GM12878 (cell line): ENCODE results near the gene TMEM59. TPM values are rescaled to one million over a fixed set of nuclear protein-coding genes. Genes with fewer than 3 reads are reported as not detected.

Experiments
- ATAC-seq: fragments of 200-7000 bp; cut with Tn5 transposase; 3 replicates; pipeline ENCODE4 v1.9.1; 2020; ENCODE audit warnings: mild to moderate bottlenecking, moderate library complexity
- BruUV-seq: library from RNA; stranded (reverse); fragments of 400-500 nt; replicated peaks from 2 replicates; lab custom pipeline; 2021; lab: Mats Ljungman, UMichigan
- CTCF ChIA-PET: fragments of 300-600 bp; sonication (Branson Sonifier 250); formaldehyde crosslinking; extraction: SDS; loops from one replicate; lab custom pipeline; 2021; ENCODE audit warnings: inconsistent platforms; lab: Yijun Ruan, JAX
- POLR2A ChIA-PET: fragments of 350-600 bp; formaldehyde crosslinking; extraction: SDS; loops from one replicate; lab custom pipeline; 2021; ENCODE audit warnings: inconsistent platforms; lab: Charles Lee
- RAD21 ChIA-PET: fragments of 300-600 bp; sonication (Branson Sonifier 250); formaldehyde crosslinking; loops from one replicate; lab custom pipeline; 2023; ENCODE audit warnings: antibody characterized with exemption; ENCODE audit not compliant: unreplicated experiment; lab: Charles Lee
- SMC1A ChIA-PET: fragments of 300-600 bp; sonication (Branson Sonifier 250); formaldehyde crosslinking; loops from one replicate; lab custom pipeline; 2023; ENCODE audit not compliant: unreplicated experiment, uncharacterized antibody; lab: Charles Lee
- DNase-seq: peaks from one replicate; pipeline ENCODE4 v3.0.0-alpha.2; 2011; ENCODE audit warnings: low read depth, low spot score
- FAIRE-seq: peaks from 3 replicates; lab custom pipeline; 2011; peaks lifted over from hg19 to GRCh38; lab: Jason Lieb, UNC
- H2AFZ ChIP-seq: 2 replicates; pipeline ENCODE4 v1.6.0; 2011; ENCODE audit warnings: low read depth, low read length, control low read depth; ENCODE audit not compliant: control insufficient read depth
- H3K27ac ChIP-seq: 2 replicates; pipeline ENCODE4 v1.5.1; 2011; ENCODE audit warnings: control low read depth; ENCODE audit not compliant: control insufficient read depth, insufficient read depth
- H3K27me3 ChIP-seq, 2 experiments: replicated peaks in 1 of 2; 2 replicates each; pipeline versions ENCODE4 v1.6.0 to v1.6.1; 2011; ENCODE audit warnings: low read length in 1 of 2; ENCODE audit not compliant: control insufficient read depth in 2 of 2, insufficient read depth in 2 of 2
- H3K36me3 ChIP-seq, 2 experiments: 2 replicates each; pipeline ENCODE4 v1.5.1; 2011; ENCODE audit warnings: low read length in 1 of 2; ENCODE audit not compliant: control insufficient read depth in 2 of 2, insufficient read depth in 2 of 2
- H3K4me1 ChIP-seq: 2 replicates; pipeline ENCODE4 v1.6.1; 2011; ENCODE audit warnings: mild to moderate bottlenecking, low read length, moderate library complexity, mixed read lengths; ENCODE audit not compliant: control insufficient read depth, insufficient read depth
- H3K4me2 ChIP-seq: 2 replicates; pipeline ENCODE4 v1.6.0; 2011; ENCODE audit warnings: control low read depth; ENCODE audit not compliant: control insufficient read depth, insufficient read depth
- H3K4me3 ChIP-seq: fragments of 200-600 bp; sonication (generic); 2 replicates; pipeline ENCODE4 v1.5.1; 2016
- H3K79me2 ChIP-seq: 2 replicates; pipeline ENCODE4 v1.6.0; 2011; ENCODE audit warnings: low read length; ENCODE audit not compliant: control insufficient read depth, insufficient read depth
- H3K9ac ChIP-seq: 2 replicates; pipeline ENCODE4 v1.8.0; 2011; ENCODE audit warnings: low read length, control low read depth, mixed read lengths; ENCODE audit not compliant: control insufficient read depth, insufficient read depth
- H3K9me3 ChIP-seq: replicated peaks from 3 replicates; pipeline ENCODE4 v1.5.1; 2011; ENCODE audit warnings: mild to moderate bottlenecking, low read length; ENCODE audit not compliant: control insufficient read depth, insufficient read depth
- H4K20me1 ChIP-seq: 2 replicates; pipeline ENCODE4 v1.6.0; 2011; ENCODE audit not compliant: control insufficient read depth, insufficient read depth
- BCL3 ChIP-seq: IDR thresholded peaks from 2 replicates; pipeline ENCODE4 v1.6.1; 2011; ENCODE audit warnings: borderline replicate concordance, low read depth, mild to moderate bottlenecking, moderate library complexity, low read length; ENCODE audit not compliant: insufficient read depth, poor library complexity, severe bottlenecking
- BMI1 ChIP-seq: fragments of 450-650 bp; IDR thresholded peaks from 2 replicates; pipeline ENCODE4 v1.6.1; 2016; ENCODE audit warnings: mild to moderate bottlenecking, moderate library complexity, borderline replicate concordance
- CTCF ChIP-seq, 3 experiments: IDR thresholded peaks in 2 of 3; conservative IDR thresholded peaks in 1 of 3; 2 replicates each; pipeline ENCODE4 v1.5.1; 2011; ENCODE audit warnings: low read depth in 3 of 3, low read length in 3 of 3, mild to moderate bottlenecking in 3 of 3, control low read depth in 2 of 3, moderate library complexity in 2 of 3, inconsistent platforms in 1 of 3, mixed read lengths in 1 of 3; ENCODE audit not compliant: control insufficient read depth in 2 of 3, insufficient read depth in 1 of 3; ENCODE audit errors: extremely low read depth in 1 of 3
- HDGF ChIP-seq: fragments of 450-650 bp; IDR thresholded peaks from 2 replicates; pipeline ENCODE4 v1.6.1; 2016; ENCODE audit warnings: antibody characterized with exemption
- KDM1A ChIP-seq: fragments of 200-600 bp; sonication (generic); IDR thresholded peaks from 2 replicates; pipeline ENCODE4 v1.6.1; 2016; ENCODE audit warnings: borderline replicate concordance
- MTA2 ChIP-seq: fragments of 450-650 bp; IDR thresholded peaks from 2 replicates; pipeline ENCODE4 v1.6.1; 2016; ENCODE audit warnings: low read depth, mild to moderate bottlenecking, moderate library complexity
- NRF1 ChIP-seq: conservative IDR thresholded peaks from 2 replicates; pipeline ENCODE4 v1.6.1; 2011; ENCODE audit warnings: mild to moderate bottlenecking, low read depth, low read length, improper control_type of control experiment
- PAX5 ChIP-seq: IDR thresholded peaks from 2 replicates; pipeline ENCODE4 v1.6.1; 2011; ENCODE audit warnings: low read depth, low read length, borderline replicate concordance
- SMAD5 ChIP-seq: IDR thresholded peaks from 2 replicates; pipeline ENCODE4 v1.6.1; 2016; ENCODE audit warnings: antibody characterized with exemption, low read depth
- SMARCA5 ChIP-seq: fragments of 450-650 bp; IDR thresholded peaks from 2 replicates; pipeline ENCODE4 v1.6.1; 2017; ENCODE audit warnings: mild to moderate bottlenecking
- ZBTB4 ChIP-seq: fragments of 450-650 bp; formaldehyde crosslinking; IDR thresholded peaks from 2 replicates; pipeline ENCODE4 v1.4.0; 2022; ENCODE audit warnings: mild to moderate bottlenecking, moderate library complexity
- ZNF592 ChIP-seq: fragments of 450-650 bp; IDR thresholded peaks from 2 replicates; pipeline ENCODE4 v1.6.1; 2017; ENCODE audit warnings: mild to moderate bottlenecking, moderate library complexity
- ZSCAN29 ChIP-seq: fragments of 450-650 bp; IDR thresholded peaks from 2 replicates; pipeline ENCODE4 v1.6.1; 2017; ENCODE audit warnings: mild to moderate bottlenecking, moderate library complexity
- WGBS: methylation state at CpG from one replicate; pipeline ENCODE4 v1.1.6; 2016; ENCODE audit warnings: low lambda C conversion rate; ENCODE audit not compliant: insufficient replicate concordance, insufficient coverage; ENCODE audit errors: missing lambda C conversion rate; 5-methylcytosine and 5-hydroxymethylcytosine counted together
- in situ Hi-C: fragments of 300-500 bp; cut with MboI; formaldehyde crosslinking; loops from 9 replicates; pipeline ENCODE4 v1.14.3; 2018; ENCODE audit warnings: mixed read lengths
- intact Hi-C: fragments of 100-400 bp; cut with micrococcal nuclease; formaldehyde crosslinking; loops from one replicate; pipeline ENCODE4 v1.14.2; 2022; ENCODE audit not compliant: unreplicated experiment
- polyA plus RNA-seq, 11 experiments: library from polyadenylated mRNA; depleted of rRNA in 4 of 11; unstranded in 6 of 11; stranded (reverse) in 5 of 11; fragments of >200 nt; fragmentation: Nextera tagmentation in 4 of 11; fragmentation: Illumina TruSeq in 1 of 11; extraction: Ambion mirVana in 4 of 11; extraction: Trizol in 1 of 11; gene quantifications; 1 replicate in 1 of 11; 2 replicates in 10 of 11; pipeline versions ENCODE4 v1.2.1 to v1.2.3, GENCODE V29; 2011 to 2016; ENCODE audit warnings: inconsistent platforms in 2 of 11, missing spikeins in 2 of 11, low read depth in 1 of 11
- total RNA-seq, 4 experiments: library from RNA; depleted of rRNA in 3 of 4; stranded (reverse); fragments of >200 nt in 3 of 4; fragmentation: Illumina TruSeq in 1 of 4; extraction: Trizol in 1 of 4; gene quantifications; 2 replicates each; pipeline versions ENCODE4 v1.2.1 to v1.2.3, GENCODE V29; 2013 to 2021

TMEM59 gene
- total and polyA plus RNA-seq, 10 of the 15 experiments (the other 5 are each of a cell fraction or from before 2014, with no cell fraction given) = 69.9 to 273 (median 111) TPM

DNA sequence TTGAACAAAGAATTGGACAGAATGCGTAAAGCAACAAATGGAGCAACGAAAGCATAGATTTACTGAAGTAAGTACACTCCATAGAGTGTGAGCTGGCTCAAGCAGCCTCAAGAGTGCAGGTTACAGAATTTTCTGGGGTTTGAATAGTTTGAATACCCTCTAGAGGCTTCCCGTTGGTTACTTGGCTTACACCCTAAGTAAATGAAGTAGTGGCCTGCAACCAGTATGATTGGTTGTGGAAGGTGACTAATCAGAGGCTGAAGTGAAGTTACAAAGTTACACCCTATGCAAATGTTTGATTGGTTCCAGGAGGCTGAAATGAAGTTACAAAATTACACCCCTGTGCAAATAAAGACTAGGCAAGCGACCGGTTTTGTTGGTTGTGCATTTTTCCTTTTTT is 11.3 kb upstream of the TMEM59 start:
- no peak for FAIRE-seq
- SMC1A ChIA-PET = no interaction called here
- TF ChIP-seq PAX5 (no peak), ZSCAN29 (no peak), CTCF (IDR thresholded peaks at IDR 0.05 in 2 of 3, conservative IDR thresholded peaks at IDR 0.05 in 1 of 3; ENCODE audit: control insufficient read depth in 2 of 3, extremely low read depth in 1 of 3, insufficient read depth in 1 of 3, low read depth in 3 of 3, low read length in 3 of 3) (no peak), ZNF592 (no peak), SMARCA5 (no peak), BMI1 (no peak), ZBTB4 (no peak), SMAD5 (no peak), BCL3 (no peak), KDM1A (no peak), NRF1 (no peak), HDGF (no peak), MTA2 (no peak)

More for the DNA sequence above, 11.3 kb upstream of the TMEM59 start:
- Histone ChIP-seq H3K79me2 (no peaks in the 10 kb centered on the region), H4K20me1 (no peaks in the 10 kb centered on the region), H3K9ac (no peak overlapping the region), H2AFZ (no peak overlapping the region), H3K4me2 (no peak overlapping the region), H3K9me3 (no peaks in the 10 kb centered on the region), H3K27ac (no peak overlapping the region), H3K4me1 (no peaks in the 10 kb centered on the region), H3K27me3 (no peaks in the 10 kb centered on the region), H3K36me3 (no peaks in the 10 kb centered on the region), H3K4me3 (no peak overlapping the region)
- ATAC-seq = no peak
- RAD21 ChIA-PET = no interaction called here
- CTCF ChIA-PET = interaction anchor here (1.2 to 1.4 kb wide), 2 partner anchors 9 kb away, joined by 3 read pairs; no protein-coding TSS in a partner anchor
- WGBS = 100% methylated on average over 5 of the region's 5 CpGs
- POLR2A ChIA-PET = no interaction called here
- in situ Hi-C loops (loop anchor here (25.0 kb wide), 1 partner anchor 202 kb away; no protein-coding TSS in a partner anchor), intact Hi-C loops (no loop called here)
- BruUV-seq = no TSS peak
- DNase-seq = no peak
